Osteocyte (in vitro differentiated cells): Measurements from ENCODE around the gene FAM53B. TPM values are rescaled to one million over a fixed set of nuclear protein-coding genes. Genes with fewer than 3 reads are reported as not detected.

ENCODE experiments used
- DNase-seq: peaks from one replicate; pipeline ENCODE4 v3.0.0; 2021; ENCODE audit warnings: mixed read lengths; ENCODE audit not compliant: unreplicated experiment; ENCODE audit errors: extremely low spot score
- H3K27ac Mint-ChIP-seq: one replicate; pipeline ENCODE4 v1.8.0; 2021; ENCODE audit warnings: mild to moderate bottlenecking, mixed read lengths; ENCODE audit not compliant: unreplicated experiment
- H3K27me3 Mint-ChIP-seq: one replicate; pipeline ENCODE4 v1.8.0; 2021; ENCODE audit warnings: mixed read lengths; ENCODE audit not compliant: unreplicated experiment
- H3K36me3 Mint-ChIP-seq: one replicate; pipeline ENCODE4 v1.8.0; 2021; ENCODE audit warnings: mixed read lengths; ENCODE audit not compliant: unreplicated experiment
- H3K4me1 Mint-ChIP-seq: one replicate; pipeline ENCODE4 v1.8.0; 2021; ENCODE audit warnings: mixed read lengths; ENCODE audit not compliant: unreplicated experiment
- H3K4me3 Mint-ChIP-seq: one replicate; pipeline ENCODE4 v1.8.0; 2021; ENCODE audit warnings: mild to moderate bottlenecking, moderate library complexity, mixed read lengths; ENCODE audit not compliant: unreplicated experiment
- H3K9me3 Mint-ChIP-seq: one replicate; pipeline ENCODE4 v1.8.0; 2021; ENCODE audit warnings: mixed read lengths; ENCODE audit not compliant: unreplicated experiment
- total RNA-seq: library from RNA; stranded (reverse); gene quantifications from 2 replicates; pipeline ENCODE4 v1.2.1, GENCODE V29; 2021
- TF ChIP-seq, protein P1 (sequence below): fragments of 200-600 bp; sonication (generic); IDR thresholded peaks from 2 replicates; pipeline ENCODE4 v1.5.0; 2021; ENCODE audit warnings: antibody characterized with exemption, mild to moderate bottlenecking, moderate library complexity

The FAM53B gene
- total RNA-seq, 1 donor from 2014 or later = 14.7 TPM

DNA sequence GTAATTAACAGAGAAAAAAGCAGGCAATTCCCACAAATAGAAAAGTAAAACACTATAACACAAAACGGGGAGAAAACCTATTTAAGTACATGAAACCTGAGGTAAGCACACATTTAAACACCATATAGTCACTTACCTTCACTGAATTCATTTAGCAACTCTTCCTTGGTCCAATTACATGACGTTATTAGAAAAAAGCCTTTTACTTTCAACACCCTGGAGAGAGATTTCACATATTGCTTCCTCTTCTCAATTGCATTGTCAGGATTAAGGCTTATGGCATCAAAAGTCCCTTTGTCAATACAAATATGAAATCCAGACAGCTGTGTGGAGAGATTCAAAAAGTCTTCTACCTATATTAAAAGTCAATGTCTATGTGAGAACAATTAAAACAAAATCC, 21.1 kb upstream of the FAM53B start:
- no peaks in the 10 kb centered on the region for H3K9me3 Mint-ChIP-seq
- H3K36me3 Mint-ChIP-seq = peaks cover 20% of the 10 kb centered on the region
- H3K4me3 Mint-ChIP-seq = no peak overlapping the region
- H3K4me1 Mint-ChIP-seq = peaks cover 5% of the 10 kb centered on the region
- no peak for DNase-seq
- TF ChIP-seq, protein P1, sequence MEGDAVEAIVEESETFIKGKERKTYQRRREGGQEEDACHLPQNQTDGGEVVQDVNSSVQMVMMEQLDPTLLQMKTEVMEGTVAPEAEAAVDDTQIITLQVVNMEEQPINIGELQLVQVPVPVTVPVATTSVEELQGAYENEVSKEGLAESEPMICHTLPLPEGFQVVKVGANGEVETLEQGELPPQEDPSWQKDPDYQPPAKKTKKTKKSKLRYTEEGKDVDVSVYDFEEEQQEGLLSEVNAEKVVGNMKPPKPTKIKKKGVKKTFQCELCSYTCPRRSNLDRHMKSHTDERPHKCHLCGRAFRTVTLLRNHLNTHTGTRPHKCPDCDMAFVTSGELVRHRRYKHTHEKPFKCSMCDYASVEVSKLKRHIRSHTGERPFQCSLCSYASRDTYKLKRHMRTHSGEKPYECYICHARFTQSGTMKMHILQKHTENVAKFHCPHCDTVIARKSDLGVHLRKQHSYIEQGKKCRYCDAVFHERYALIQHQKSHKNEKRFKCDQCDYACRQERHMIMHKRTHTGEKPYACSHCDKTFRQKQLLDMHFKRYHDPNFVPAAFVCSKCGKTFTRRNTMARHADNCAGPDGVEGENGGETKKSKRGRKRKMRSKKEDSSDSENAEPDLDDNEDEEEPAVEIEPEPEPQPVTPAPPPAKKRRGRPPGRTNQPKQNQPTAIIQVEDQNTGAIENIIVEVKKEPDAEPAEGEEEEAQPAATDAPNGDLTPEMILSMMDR = no peak
- no peak overlapping the region for H3K27ac Mint-ChIP-seq
- H3K27me3 Mint-ChIP-seq = no peaks in the 10 kb centered on the region

DNA sequence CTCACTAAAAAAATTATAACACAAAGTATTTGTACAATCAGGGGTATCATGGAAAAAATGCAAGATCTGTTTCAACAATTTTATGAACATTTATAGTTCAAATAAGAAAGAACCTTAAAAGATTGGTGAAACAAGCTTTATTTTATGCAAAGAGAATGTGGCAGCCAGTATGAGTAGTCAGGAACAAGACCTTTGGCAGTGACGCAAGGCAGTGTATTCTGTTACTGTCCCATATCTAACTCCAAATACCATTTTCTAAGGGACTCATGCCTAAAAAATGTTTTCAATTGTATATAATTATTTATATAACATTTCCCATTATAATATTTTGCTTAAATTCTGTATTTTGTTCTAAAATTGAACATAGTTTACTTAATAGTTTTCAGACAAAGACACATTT, 19.1 kb upstream of the FAM53B start:
- Mint-ChIP-seq H3K4me3 (no peak overlapping the region), H3K9me3 (no peaks in the 10 kb centered on the region), H3K4me1 (peaks cover 5% of the 10 kb centered on the region), H3K27ac (no peak overlapping the region), H3K36me3 (peaks cover 30% of the 10 kb centered on the region), H3K27me3 (no peaks in the 10 kb centered on the region)
- TF ChIP-seq, protein P1 = no peak
- no peak for DNase-seq

DNA sequence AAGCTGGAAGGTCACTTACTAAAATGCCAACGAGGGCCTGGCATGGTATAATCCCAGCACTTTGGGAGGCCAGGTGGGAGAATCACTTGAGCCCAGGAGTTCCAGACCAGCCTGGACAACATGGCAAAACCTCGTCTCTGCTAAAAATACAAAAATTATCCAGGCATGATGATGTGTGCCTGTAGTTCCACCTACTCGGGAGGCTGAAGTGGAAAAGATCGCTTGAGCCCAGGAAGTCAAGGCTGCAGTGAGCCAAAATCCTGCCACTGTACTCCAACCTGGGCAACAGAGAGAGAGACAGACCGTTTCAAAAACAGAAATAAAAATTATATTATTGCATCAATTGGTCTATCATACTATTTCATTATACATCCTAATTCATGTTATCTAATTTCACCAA, 18.1 kb upstream of the FAM53B start:
- Mint-ChIP-seq H3K4me3 (no peak overlapping the region), H3K36me3 (peaks cover 29% of the 10 kb centered on the region), H3K27ac (no peak overlapping the region), H3K9me3 (no peaks in the 10 kb centered on the region), H3K4me1 (peaks cover 6% of the 10 kb centered on the region), H3K27me3 (no peaks in the 10 kb centered on the region)
- DNase-seq = no peak
- TF ChIP-seq, protein P1 = no peak

DNA sequence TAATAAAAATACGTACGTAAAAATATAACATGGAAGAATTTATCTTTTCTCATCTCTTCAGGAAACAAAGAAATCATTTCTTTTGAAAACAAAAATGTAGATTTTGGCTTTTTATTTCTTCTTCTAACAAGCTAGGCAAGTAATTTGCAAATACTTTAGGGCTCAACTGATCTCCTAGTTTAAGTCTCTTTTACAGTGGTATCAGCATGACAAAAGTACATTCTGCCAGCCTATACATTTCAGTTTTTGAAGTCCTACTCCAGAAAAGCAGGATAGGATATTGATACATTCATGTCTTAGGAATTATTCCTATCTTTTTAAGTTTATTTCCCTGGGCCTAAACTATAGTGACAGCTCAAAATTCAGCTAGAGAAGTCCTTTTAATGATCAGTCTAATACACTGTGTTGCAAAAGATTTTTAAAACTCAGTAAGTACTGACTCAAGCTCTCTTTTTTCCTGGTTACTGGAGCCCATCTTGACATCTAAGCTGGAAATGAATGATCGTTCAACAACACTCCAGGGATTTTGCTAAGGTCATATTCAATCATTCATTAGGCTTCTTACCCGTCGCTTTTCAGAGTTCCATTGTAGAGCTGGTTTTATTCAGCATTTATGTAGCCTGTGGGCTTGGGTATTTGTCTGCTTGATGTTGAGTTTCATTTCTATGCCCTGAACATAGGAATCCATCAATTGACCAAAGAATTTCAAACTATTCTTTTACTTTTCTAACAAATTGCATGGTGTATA, 12.2 kb upstream of the FAM53B start:
- no peak overlapping the region for H3K27ac Mint-ChIP-seq
- peaks cover 21% of the 10 kb centered on the region for H3K36me3 Mint-ChIP-seq
- no peak overlapping the region for H3K4me3 Mint-ChIP-seq
- peaks cover 1% of the 10 kb centered on the region for H3K4me1 Mint-ChIP-seq
- TF ChIP-seq, protein P1 = no peak
- no peaks in the 10 kb centered on the region for H3K9me3 Mint-ChIP-seq
- H3K27me3 Mint-ChIP-seq = no peaks in the 10 kb centered on the region
- no peak for DNase-seq

DNA sequence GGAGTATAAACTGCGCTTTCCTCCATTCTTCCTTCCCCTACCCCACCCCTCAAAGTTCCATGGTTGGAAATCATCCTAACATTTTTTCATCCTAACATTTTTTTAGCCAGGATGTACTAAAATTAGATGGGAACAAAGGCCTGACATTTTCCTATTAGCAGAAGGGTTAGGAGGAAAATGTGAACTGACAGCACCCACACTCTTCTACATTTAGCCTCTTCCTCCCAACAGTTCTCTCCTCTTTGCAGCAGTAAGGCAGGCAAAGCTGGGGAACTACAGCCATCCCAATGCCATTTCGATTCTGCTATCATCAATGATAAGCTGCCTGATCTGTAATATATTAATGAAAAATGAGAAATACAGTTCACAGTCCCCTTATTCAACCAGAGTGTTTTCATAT, 11.4 kb upstream of the FAM53B start:
- H3K4me1 Mint-ChIP-seq = peaks cover 1% of the 10 kb centered on the region
- H3K27me3 Mint-ChIP-seq = no peaks in the 10 kb centered on the region
- H3K4me3 Mint-ChIP-seq = no peak overlapping the region
- H3K36me3 Mint-ChIP-seq = peaks cover 21% of the 10 kb centered on the region
- H3K27ac Mint-ChIP-seq = no peak overlapping the region
- no peak for DNase-seq
- TF ChIP-seq, protein P1 = no peak
- H3K9me3 Mint-ChIP-seq = no peaks in the 10 kb centered on the region
